ENCODE results near the gene ANO9. TPM values are rescaled to one million over a fixed set of nuclear protein-coding genes. Genes with fewer than 3 reads are reported as not detected.

ANO9 gene
- total and polyA plus RNA-seq, 11 donors = 0.07 to 3.1 (median 0.21) TPM; not detected in 6

- Histone ChIP-seq H3K27me3 (no peaks in the 10 kb centered on the region), H3K27ac (no peak overlapping the region), H3K4me3 (no peak overlapping the region), H3K4me1 (peaks cover 0 to 30% (median 16%) of the 10 kb centered on the region in 12 donors), H3K36me3 (no peaks in the 10 kb centered on the region), H3K9me3 (no peaks in the 10 kb centered on the region)
- intact Hi-C loops (cut with DNase I) = loop anchor here in 6 of 10 donors (5.0 to 10.0 kb wide), 5 partner anchors 37 to 107 kb away; partner anchors contain the start of genes RNH1 (in 2 of the 6) and PTDSS2 (in 1 of the 6)
- TF ChIP-seq POLR2A (IDR thresholded peaks at IDR 0.05) (no peak), CTCF (IDR thresholded peaks at IDR 0.05) (no peak)
- DNase-seq (peak in 1 of 5 donors; percentile 19), ATAC-seq (no peak)
- WGBS, 4 donors = 67 to 74% (median 71%) methylated on average over 13 to 18 of the region's 18 CpGs
Measured at GRCh38 chr11:409600-410483, 32.0 kb downstream of the ANO9 start.

GRCh38 chr11:409008-409599 lies 32.7 kb downstream of the ANO9 start:
- Histone ChIP-seq H3K27me3 (no peaks in the 10 kb centered on the region), H3K9me3 (no peaks in the 10 kb centered on the region), H3K36me3 (no peaks in the 10 kb centered on the region), H3K4me3 (no peak overlapping the region), H3K27ac (no peak overlapping the region), H3K4me1 (peaks cover 0 to 30% (median 16%) of the 10 kb centered on the region in 12 donors)
- intact Hi-C loops (cut with DNase I) = loop anchor here in 6 of 10 donors (5.0 to 10.0 kb wide), 5 partner anchors 38 to 108 kb away; partner anchors contain the start of genes RNH1 (in 2 of the 6) and PTDSS2 (in 1 of the 6)
- WGBS, 4 donors = 82 to 100% (median 86%) methylated on average over 5 to 7 of the region's 7 CpGs
- no peak for TF ChIP-seq POLR2A (IDR thresholded peaks at IDR 0.05)
- no peak for TF ChIP-seq CTCF (IDR thresholded peaks at IDR 0.05)
- no peak for ATAC-seq
- peak in 1 of 5 donors; percentile 17 for DNase-seq

- Histone ChIP-seq H3K36me3 (no peaks in the 10 kb centered on the region), H3K4me1 (peaks cover 0 to 28% (median 15%) of the 10 kb centered on the region in 12 donors), H3K27me3 (peaks cover 0 to 3% (median 0%) of the 10 kb centered on the region in 9 donors), H3K4me3 (no peak overlapping the region), H3K9me3 (no peaks in the 10 kb centered on the region), H3K27ac (peak overlapping the region in 1 of 12 donors; percentile 74)
- TF ChIP-seq CTCF (IDR thresholded peaks at IDR 0.05) = no peak
- TF ChIP-seq POLR2A (IDR thresholded peaks at IDR 0.05) = no peak
- ATAC-seq (no peak), DNase-seq (peak in 2 of 5 donors; percentile 25 to 54)
- WGBS, 4 donors = 91 to 96% (median 91%) methylated on average over 12 to 15 of the region's 15 CpGs
- intact Hi-C loops (cut with DNase I) = loop anchor here in 6 of 10 donors (5.0 to 10.0 kb wide), 5 partner anchors 39 to 109 kb away; partner anchors contain the start of genes RNH1 (in 2 of the 6) and PTDSS2 (in 1 of the 6)
Measured at GRCh38 chr11:408154-409007, 33.4 kb downstream of the ANO9 start.

All from heart left ventricle (tissue), 16 donors.